KG1 (cell line): ENCODE results near the gene CCDC200.
"Not testable (repeated sequence)": the region's sequence is repeated elsewhere in the genome, so short reads cannot be mapped to it uniquely, and the experiment has no call there.

Source experiments
- DNase-seq: peaks from one replicate; lab custom pipeline; 2025; lab: John Stamatoyannopoulos, UW

Gene CCDC200

DNA sequence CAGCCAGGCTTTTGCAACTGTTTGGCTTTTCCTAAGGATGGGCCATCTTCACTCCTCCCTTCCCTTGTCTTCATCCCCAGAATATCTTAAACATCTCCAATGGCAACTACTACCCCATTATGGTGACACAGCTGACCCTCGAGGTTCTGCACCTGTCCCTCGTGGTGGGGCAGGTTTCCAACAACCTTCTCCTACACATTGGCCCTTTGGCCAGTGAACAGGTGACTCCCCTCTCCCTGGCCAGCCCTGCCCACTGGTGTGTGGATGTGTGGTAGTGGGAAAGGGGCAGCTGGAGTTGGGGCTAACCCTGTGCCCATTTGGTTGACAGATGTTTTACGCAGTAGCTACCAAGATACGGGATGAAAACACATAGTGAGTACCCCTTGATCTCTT, 12.1 kb downstream of the CCDC200 start:
- DNase-seq = no peak

DNA sequence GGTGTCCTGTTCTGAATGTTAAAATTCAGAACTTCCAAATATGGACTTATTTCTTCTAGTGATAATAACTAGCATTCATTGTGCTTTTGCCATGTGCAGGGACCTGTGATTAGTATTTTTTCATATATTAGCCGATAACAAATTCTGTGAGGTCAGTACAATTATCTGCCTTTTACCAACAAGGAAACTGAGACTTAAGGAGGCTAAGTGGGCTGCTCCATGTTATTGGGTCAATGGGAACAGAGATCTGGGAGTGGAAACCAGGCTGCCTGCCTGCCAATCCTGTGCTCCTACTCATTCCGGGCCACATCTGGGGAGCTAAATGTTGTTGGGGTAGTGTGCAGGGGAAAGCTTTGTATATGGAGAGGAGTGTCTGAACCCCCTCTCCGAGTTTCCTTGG, 13.1 kb downstream of the CCDC200 start:
- no peak for DNase-seq

DNA sequence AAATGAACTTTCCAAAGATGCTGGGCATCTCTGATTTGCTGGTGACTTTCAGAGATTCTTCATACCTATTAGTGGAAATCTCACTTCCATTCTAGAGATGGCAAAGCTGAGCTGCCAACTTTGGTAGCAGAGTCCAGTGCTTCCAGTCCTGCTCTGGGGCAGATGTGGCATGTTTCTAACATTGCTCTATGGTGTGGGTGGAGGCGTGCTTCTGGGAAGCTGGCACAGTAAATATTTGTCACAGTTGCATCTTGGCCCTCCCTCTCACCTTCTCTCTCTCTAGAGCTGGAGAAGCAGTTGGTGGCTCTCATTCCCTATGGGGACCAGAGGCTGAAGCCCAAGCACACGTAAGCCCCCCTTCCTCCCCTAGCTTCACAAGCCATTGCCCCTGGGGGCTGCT, 14.9 kb downstream of the CCDC200 start:
- no peak for DNase-seq

DNA sequence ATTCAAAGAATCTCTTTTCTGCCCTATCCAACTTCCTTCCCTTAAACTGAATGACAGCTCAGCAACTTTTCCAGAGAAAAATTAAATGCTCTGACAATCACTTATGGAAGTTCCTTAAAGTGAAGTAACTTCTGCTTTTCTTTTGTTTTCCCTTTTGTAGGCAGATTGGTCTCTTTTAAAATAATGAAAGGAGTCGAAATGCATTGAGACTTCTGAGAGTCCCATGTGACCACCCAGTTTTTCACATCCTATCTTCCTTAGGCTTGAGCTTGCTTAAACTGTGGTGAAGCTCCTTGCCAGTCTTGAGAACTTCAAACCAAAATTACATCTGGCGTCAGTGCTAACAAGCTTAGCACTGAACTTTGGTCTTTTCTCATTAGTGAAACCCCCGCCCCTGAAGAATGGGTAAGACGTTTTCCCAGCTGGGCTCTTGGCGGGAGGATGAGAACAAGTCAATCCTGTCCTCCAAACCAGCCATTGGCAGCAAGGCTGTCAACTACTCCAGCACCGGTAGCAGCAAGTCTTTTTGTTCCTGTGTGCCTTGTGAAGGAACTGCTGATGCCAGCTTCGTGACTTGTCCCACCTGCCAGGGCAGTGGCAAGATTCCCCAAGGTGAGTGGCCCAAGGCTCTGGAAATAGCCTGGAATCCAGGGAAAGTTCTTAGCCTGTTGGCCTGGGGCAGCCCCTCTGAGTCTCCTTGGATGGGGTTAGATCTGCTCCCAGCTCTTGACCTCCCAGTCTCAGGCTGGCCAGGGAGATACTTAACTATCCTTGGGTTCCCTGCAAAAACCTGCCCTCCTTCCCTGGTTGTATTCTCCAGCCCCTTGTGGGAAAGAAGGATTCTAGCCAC, 15.6 kb downstream of the CCDC200 start:
- no peak for DNase-seq

DNA sequence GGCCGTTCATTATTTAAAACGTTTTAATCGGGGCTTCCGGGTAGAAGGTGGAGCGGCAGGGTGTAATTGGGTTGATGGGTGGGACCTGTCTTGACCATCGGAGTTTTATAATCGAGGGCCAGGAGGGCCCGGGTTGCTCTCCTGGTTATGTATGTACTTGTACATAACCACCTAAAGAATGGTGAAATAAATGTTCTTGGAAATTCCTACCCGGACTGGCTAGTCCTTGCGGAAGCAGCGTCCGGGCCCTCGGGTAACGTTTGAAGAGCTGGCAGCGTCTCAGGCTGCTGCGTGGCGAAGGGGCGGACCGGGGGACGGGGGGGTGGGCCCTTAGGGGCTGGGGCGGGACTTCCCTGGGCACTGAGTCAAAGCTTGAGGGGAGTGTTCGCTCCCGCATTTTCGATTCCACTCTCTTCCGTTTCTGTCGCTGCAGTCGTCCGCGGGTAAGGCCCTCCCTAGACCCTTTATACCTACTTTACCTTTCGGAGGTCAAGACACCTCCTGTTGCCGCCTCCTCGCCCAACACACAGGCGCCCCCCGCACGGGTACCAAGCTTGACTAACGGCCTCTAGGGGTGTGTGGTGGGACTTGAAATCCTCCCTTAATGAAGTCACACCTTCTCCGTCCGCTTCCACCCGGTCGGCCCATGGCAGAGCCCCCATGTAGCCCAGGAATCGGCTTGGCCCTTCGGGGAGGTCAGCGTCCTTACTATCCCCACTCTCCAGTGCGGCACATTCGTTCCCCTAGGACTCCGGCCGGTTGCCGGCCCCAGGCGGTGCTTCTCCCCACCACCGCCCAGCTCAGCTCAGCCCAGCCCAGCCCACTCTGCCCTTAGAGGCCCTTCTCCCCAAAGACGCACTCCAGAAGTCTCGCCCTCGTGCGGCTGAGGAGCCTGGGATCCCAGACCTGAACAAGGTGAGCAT, 16.7 kb downstream of the CCDC200 start, which contains the start of gene TMEM106A:
Gene TMEM106A, plus strand, starts transcription at position 396 of the 923 bp plus-strand sequence. CDS start 1,167 bp downstream, outside the sequence.
- DNase-seq = peak; percentile 89

DNA sequence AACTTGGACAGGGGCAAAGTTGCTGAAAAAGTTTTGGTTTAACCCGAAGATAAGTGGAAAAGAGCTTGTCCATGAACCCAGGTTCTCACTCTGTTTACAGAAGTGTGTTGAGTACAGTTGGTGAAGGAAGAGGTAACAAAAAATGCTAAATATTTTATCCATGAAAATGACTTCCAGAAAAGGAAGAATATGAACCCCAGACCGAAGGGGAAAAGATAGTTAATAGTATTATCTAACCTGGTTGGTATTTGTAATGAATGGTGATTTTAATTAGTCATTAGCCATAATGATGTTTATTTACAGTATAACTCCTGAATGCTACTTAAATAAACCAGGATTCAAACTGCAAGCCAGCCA, 17.3 kb downstream of the CCDC200 start:
- DNase-seq = no peak

DNA sequence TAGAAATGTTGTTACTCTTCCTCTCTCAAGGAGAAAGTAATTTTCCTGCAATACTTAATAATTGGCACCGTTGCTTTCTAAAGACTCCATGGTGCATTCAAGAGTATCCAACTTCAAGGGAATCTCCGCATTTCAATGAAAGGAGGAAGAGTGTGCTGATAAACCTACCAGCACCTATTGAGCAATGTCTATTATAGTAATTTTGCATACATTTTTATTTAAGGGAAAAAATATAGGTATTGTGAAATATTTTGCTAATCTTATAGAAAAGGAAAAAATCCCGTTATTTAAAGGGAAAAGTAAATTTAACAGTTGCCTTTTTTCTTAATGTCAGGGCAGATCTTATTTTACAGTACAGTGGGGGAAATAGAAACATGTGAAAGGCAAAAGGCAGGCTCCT, 17.8 kb downstream of the CCDC200 start:
- no peak for DNase-seq

DNA sequence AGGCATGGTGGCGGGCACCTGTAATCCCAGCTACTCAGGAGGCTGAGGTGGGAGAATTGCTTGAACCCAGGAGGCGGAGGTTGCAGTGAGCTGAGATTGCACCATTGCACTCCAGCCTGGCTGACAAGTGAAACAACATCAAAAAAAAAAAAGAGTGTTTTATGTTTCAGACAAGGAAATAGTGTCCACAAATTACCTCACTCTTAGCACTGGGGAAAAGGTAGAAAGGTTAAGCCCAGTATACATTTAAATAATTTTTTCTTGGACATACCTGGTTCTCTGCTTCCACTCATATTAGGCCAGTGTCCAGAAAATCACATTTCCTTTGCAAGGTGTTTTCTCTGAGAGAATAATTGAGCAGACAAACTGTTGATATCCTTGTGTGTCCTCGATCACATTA, 25.4 kb downstream of the CCDC200 start:
- DNase-seq = not testable (repeated sequence)

DNA sequence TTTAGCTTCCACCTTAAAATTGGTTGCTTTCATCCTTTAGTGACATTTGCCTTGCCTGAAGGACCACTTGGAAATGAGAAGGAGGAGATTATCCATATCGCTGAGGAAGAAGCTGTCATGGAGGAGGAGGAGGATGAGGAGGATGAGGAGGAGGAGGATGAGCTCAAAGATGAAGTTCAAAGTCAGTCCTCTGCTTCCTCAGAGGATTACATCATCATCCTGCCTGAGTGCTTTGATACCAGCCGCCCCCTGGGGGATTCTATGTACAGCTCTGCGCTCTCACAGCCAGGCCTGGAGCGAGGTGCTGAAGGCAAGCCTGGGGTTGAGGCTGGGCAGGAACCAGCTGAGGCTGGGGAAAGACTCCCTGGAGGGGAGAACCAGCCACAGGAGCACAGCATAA, 28.3 kb downstream of the CCDC200 start:
- no peak for DNase-seq

DNA sequence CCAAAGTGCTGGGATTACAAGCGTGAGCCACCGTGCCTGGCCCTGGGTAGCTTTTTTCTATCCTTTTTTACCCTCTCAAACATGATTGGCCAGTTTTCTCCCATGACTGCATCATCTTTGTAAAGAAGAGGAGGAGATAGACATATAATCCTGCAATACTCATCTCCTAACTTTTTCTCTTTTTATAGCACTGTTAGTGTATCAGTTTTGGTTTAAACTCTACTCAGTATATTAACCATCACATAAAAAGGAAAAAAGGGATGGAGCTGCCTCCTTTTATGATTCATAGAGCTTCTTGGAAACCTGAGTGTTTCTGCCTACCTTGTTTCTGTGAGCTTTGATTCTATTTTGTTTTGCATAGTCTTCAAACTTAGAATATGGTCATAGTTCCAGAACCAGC, 28.8 kb downstream of the CCDC200 start:
- no peak for DNase-seq

DNA sequence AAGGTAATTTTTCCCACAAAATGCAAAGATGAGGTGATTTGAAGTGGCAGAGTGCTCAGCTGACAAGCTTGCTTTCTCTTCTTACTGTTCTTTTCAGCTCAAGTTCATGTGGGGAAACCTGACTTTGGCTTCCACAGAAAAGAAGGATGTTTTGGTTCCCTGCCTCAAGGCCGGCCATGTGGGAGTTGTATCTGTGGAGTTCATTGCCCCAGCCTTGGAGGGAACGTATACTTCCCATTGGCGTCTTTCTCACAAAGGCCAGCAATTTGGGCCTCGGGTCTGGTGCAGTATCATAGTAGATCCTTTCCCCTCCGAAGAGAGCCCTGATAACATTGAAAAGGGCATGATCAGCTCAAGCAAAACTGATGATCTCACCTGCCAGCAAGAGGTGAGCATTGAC, 35.2 kb downstream of the CCDC200 start:
- DNase-seq = no peak

DNA sequence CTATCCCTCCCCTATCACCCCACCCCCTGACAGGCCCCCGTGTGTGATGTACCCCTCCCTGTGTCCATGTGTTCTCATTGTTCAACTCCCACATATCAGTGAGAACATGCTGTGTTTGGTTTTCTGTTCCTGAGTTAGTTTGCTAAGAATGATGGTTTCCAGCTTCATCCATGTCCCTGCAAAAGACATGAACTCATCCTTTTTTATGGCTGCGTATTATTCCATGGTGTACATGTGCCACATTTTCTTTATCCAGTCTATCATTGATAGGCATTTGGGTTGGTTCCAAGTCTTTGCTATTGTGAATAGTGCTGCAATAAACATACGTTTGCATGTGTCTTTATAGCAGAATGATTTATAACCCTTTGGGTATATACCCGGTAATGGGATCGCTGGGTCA, 41.8 kb downstream of the CCDC200 start:
- not testable (repeated sequence) for DNase-seq

DNA sequence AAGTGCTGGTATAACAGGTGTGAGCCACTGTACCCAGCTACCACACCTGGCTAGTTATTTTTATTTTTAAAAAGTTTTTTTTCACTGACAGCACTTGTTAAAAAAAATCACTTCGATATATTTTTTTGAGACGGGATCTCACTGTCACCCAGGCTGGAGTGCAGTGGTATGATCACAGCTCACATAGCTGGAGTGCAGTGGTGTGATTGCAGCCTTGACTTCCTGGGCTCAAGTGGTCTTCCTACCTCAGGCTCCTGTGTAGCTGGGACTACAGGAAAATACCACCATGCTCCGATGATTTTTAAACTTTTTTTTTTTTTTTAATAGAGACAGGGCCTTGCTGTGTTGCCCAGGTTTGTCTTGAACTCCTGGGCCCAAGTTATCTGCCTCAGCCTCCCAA, 44.5 kb downstream of the CCDC200 start:
- DNase-seq = no peak

DNA sequence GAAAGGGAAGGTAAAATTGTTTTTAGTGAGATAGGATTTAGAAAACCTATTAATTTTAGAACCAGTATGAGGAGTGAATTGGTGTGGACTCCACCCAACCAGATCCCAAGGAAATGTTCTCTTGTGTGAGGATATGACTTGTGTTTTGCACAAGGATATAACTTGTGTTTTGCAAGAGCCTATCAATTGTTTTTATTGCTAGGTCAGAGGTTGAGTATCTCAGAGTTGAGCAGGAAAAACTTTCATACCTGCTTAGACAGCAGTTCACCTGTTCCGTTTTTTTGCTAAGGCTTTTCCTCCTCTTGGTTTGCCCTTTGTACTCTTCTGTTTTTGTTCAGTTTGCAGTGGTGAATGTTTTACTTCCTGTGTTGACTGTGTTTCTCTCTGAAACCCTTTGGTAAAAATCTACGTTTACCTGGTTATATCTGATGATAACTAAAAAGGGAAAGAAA, 52.3 kb downstream of the CCDC200 start:
- no peak for DNase-seq

DNA sequence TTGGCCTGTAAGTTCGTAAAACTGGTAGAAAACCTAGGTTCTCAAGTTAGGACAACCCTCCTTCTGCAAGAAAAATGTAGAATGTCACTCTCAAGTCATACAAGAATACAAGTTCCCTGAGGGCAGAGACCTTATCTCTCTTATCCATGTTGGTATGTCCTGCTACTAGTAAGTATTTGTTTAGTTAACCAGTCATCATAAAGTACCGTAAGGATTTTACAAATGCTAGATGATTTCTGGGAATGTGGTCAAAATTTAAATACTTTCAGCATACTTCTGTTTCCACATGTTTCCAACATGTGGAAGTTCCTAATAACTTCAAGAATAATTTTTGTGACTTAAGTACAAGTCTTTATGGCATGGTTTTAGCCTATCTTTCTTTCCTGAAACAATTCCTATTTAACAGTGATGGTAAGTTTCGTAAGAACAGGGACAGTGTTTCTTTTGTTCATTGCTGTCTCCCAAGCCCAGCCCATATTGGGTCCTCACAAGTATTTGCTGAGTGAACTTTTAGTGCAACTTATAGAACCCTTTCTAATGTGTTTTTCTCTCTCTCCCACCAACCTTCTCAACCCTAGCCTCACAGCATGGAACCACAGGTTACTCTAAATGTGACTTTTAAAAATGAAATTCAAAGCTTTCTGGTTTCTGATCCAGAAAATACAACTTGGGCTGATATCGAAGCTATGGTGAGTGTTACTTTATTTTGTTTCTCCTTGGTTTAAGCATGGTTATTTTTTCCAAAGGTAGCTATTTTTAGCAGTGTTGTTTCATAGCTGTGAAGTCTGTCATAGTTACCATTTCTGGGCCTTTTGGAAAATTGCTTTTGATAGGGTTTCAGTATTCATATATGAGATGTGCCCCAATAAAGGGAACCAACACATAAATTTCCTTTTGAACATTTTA, 53.0 kb downstream of the CCDC200 start:
- DNase-seq = no peak

DNA sequence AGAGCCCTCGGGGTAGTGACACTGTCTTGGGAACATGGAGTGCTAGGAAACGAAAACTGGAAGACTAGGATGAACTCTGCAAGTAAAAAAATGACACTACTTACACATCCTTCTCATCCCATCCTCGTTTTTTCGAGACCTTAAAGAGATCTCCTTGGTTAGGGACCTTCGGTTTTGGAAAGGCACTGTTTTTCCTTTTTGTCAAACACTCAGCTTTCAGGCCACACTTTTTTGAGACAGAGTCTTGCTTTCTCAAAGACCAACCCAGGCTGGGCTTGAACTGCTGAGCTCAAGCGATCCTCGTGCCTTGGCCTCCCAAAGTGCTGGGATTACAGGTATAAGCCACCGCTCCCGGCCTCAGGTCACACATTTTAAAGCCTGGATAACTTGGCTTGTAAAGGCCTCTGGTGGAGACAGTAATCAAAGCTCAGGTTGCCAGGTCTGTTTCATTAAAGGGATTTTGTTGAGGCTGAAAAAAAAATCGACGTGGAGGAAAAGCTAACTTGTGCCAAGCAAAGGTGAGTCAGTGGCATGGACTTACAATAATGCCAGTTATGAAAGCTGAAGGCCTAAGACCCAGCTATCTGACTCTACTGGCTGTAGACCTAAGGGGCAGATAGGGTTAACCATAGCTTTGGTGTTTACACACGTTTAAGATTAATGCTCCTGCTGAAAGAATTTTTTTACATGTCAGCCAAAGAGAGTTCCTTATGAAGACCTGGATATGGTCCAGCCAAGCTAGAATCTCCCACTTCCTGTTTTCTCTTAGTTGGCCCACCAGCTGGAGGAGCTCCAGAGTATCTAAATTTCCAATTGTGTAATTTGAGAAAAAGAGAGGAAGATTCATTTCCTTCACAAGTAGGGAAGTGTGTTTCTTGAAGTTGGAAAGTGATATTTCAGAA, 56.6 kb downstream of the CCDC200 start:
- DNase-seq = peak; percentile 31
